RWPE2 (cell line): ENCODE measurements around the gene MPZL3.

Experiments
- ATAC-seq: fragments of 200-7000 bp; cut with Tn5 transposase; 3 replicates; pipeline ENCODE4 v1.9.1; 2021; ENCODE audit warnings: low read depth
- DNase-seq: peaks from one replicate; pipeline ENCODE4 v3.0.0-alpha.2; 2020; ENCODE audit warnings: low spot score
- H3K27ac ChIP-seq: fragments of 450-650 bp; 2 replicates; pipeline ENCODE4 v1.5.1; 2017; ENCODE audit warnings: mild to moderate bottlenecking; ENCODE audit not compliant: poor library complexity, severe bottlenecking
- H3K27me3 ChIP-seq: fragments of 250-450 bp; sonication (Bioruptor Pico); 2 replicates; pipeline ENCODE4 v1.5.1; 2021; ENCODE audit warnings: mild to moderate bottlenecking, moderate library complexity; ENCODE audit not compliant: insufficient read depth, poor library complexity, severe bottlenecking
- H3K36me3 ChIP-seq: fragments of 250-450 bp; sonication (Bioruptor Pico); 2 replicates; pipeline ENCODE4 v1.5.1; 2020; ENCODE audit warnings: low read depth, mild to moderate bottlenecking, moderate library complexity
- H3K4me1 ChIP-seq: fragments of 250-450 bp; sonication (Bioruptor Pico); 2 replicates; pipeline ENCODE4 v1.5.1; 2021; ENCODE audit warnings: mild to moderate bottlenecking, moderate library complexity; ENCODE audit not compliant: insufficient read depth, poor library complexity, severe bottlenecking
- H3K4me3 ChIP-seq: fragments of 250-450 bp; sonication (Bioruptor Pico); 2 replicates; pipeline ENCODE4 v1.5.1; 2021; ENCODE audit warnings: mild to moderate bottlenecking, moderate library complexity; ENCODE audit not compliant: severe bottlenecking
- H3K9me3 ChIP-seq: fragments of 250-450 bp; sonication (Bioruptor Pico); 2 replicates; pipeline ENCODE4 v1.5.1; 2021; ENCODE audit warnings: mild to moderate bottlenecking, moderate library complexity; ENCODE audit not compliant: severe bottlenecking
- CTCF ChIP-seq: fragments of 450-650 bp; IDR thresholded peaks from one replicate; pipeline ENCODE4 v1.5.1; 2017; ENCODE audit warnings: mild to moderate bottlenecking, moderate library complexity; ENCODE audit not compliant: poor library complexity, severe bottlenecking

The MPZL3 gene

GRCh38 chr11:118251858-118252652 is at the start of gene MPZL3:
MPZL3 (minus strand) TSS chr11:118252365; CDS start chr11:118252294, 71 bp downstream.
- Histone ChIP-seq H3K36me3 (peaks cover 40% of the 10 kb centered on the region), H3K27ac (peak within 1 kb of the TSS; percentile 92), H3K27me3 (no peaks in the 10 kb centered on the region), H3K4me3 (peak within 1 kb of the TSS; percentile 59), H3K9me3 (no peaks in the 10 kb centered on the region), H3K4me1 (peaks cover 22% of the 10 kb centered on the region)
- no peak for TF ChIP-seq CTCF
- ATAC-seq (peak; percentile 89), DNase-seq (peak; percentile 97)

- Histone ChIP-seq H3K4me3 (no peak overlapping the region), H3K4me1 (no peaks in the 10 kb centered on the region), H3K9me3 (no peaks in the 10 kb centered on the region), H3K27ac (no peak overlapping the region), H3K27me3 (no peaks in the 10 kb centered on the region), H3K36me3 (no peaks in the 10 kb centered on the region)
- no peak for ATAC-seq
- no peak for DNase-seq
- TF ChIP-seq CTCF: no peak
These were observed 49.5 kb upstream of the MPZL3 start for GRCh38 chr11:118301600-118302195.

GRCh38 chr11:118295815-118296454 is 43.8 kb upstream of the MPZL3 start:
- Histone ChIP-seq H3K9me3 (no peaks in the 10 kb centered on the region), H3K4me1 (peaks cover 13% of the 10 kb centered on the region), H3K27ac (no peak overlapping the region), H3K36me3 (no peaks in the 10 kb centered on the region), H3K4me3 (no peak overlapping the region), H3K27me3 (no peaks in the 10 kb centered on the region)
- DNase-seq (no peak), ATAC-seq (peak; percentile 81)
- TF ChIP-seq CTCF: peak; percentile 90

GRCh38 chr11:118295199-118295598 is 43.0 kb upstream of the MPZL3 start:
- Histone ChIP-seq H3K9me3 (no peaks in the 10 kb centered on the region), H3K4me3 (no peak overlapping the region), H3K36me3 (no peaks in the 10 kb centered on the region), H3K4me1 (peaks cover 13% of the 10 kb centered on the region), H3K27me3 (no peaks in the 10 kb centered on the region), H3K27ac (no peak overlapping the region)
- no peak for TF ChIP-seq CTCF
- 0 out of 3 replicates have a peak, but pooled peaks have one; percentile 4 for ATAC-seq
- no peak for DNase-seq
